ENCODE data around the gene KIF16B.

KIF16B gene

GRCh38 chr20:16498526-16499253, 74.6 kb downstream of the KIF16B start:
- no peak overlapping the region for H3K4me3 ChIP-seq (ENCODE audit: low read depth, low read length)
- no peak for TF ChIP-seq CTCF (IDR thresholded peaks at IDR 0.05; ENCODE audit: control insufficient read depth, extremely low read depth, insufficient read depth)
- no peak for DNase-seq (ENCODE audit: low read depth)

GRCh38 chr20:16497896-16498295, 75.4 kb downstream of the KIF16B start:
- no peak for DNase-seq (ENCODE audit: low read depth)
- no peak for TF ChIP-seq CTCF (IDR thresholded peaks at IDR 0.05; ENCODE audit: control insufficient read depth, extremely low read depth, insufficient read depth)
- H3K4me3 ChIP-seq (ENCODE audit: low read depth, low read length) = no peak overlapping the region

- no peak overlapping the region for H3K4me3 ChIP-seq (ENCODE audit: low read depth, low read length)
- DNase-seq (ENCODE audit: low read depth) = no peak
- TF ChIP-seq CTCF (IDR thresholded peaks at IDR 0.05; ENCODE audit: control insufficient read depth, extremely low read depth, insufficient read depth) = no peak
Observed at GRCh38 chr20:16493486-16493885, 79.8 kb downstream of the KIF16B start.

- H3K4me3 ChIP-seq (ENCODE audit: low read depth, low read length) = no peak overlapping the region
Observed at GRCh38 chr20:16491294-16491905, 81.8 kb downstream of the KIF16B start.

GRCh38 chr20:16490696-16491095, 82.6 kb downstream of the KIF16B start:
- DNase-seq (ENCODE audit: low read depth) = no peak
- TF ChIP-seq CTCF (IDR thresholded peaks at IDR 0.05; ENCODE audit: control insufficient read depth, extremely low read depth, insufficient read depth) = no peak
- H3K4me3 ChIP-seq (ENCODE audit: low read depth, low read length) = no peak overlapping the region

More at GRCh38 chr20:16491294-16491905, 81.8 kb downstream of the KIF16B start:
- no peak for DNase-seq (ENCODE audit: low read depth)
- no peak for TF ChIP-seq CTCF (IDR thresholded peaks at IDR 0.05; ENCODE audit: control insufficient read depth, extremely low read depth, insufficient read depth)

- no peak for TF ChIP-seq CTCF (IDR thresholded peaks at IDR 0.05; ENCODE audit: control insufficient read depth, extremely low read depth, insufficient read depth)
- H3K4me3 ChIP-seq (ENCODE audit: low read depth, low read length) = no peak overlapping the region
- DNase-seq (ENCODE audit: low read depth) = no peak
Observed at GRCh38 chr20:16488616-16489015, 84.6 kb downstream of the KIF16B start.

All from LNCaP clone FGC (cell line).